Liver (tissue), 9 donors: Measurements from ENCODE around the gene KCNJ15. TPM values are rescaled to one million over a fixed set of nuclear protein-coding genes. Genes with fewer than 3 reads are reported as not detected.

Source experiments
- DNase-seq: peaks from one replicate; pipeline ENCODE4 v3.0.0-alpha.2; 2017; ENCODE audit warnings: low spot score
- H3K27ac ChIP-seq, 2 donors: one replicate each; pipeline ENCODE4 v1.7.0; 2013; ENCODE audit warnings: inconsistent platforms in 2 of 2, low read length in 2 of 2, control low read depth in 1 of 2, low read depth in 1 of 2, mild to moderate bottlenecking in 1 of 2
- H3K27me3 ChIP-seq, 4 donors: one replicate each; pipeline versions ENCODE4 v1.6.1 to v1.7.0; 2013; ENCODE audit warnings: low read length in 3 of 4, inconsistent platforms in 1 of 4, mild to moderate bottlenecking in 1 of 4, moderate library complexity in 1 of 4; ENCODE audit not compliant: control insufficient read depth in 4 of 4, insufficient read depth in 4 of 4
- H3K36me3 ChIP-seq, 4 donors: one replicate each; pipeline versions ENCODE4 v1.6.1 to v1.7.0; 2013; ENCODE audit warnings: low read length in 3 of 4, mild to moderate bottlenecking in 3 of 4, low read depth in 1 of 4, moderate library complexity in 1 of 4; ENCODE audit not compliant: control insufficient read depth in 4 of 4, insufficient read depth in 3 of 4
- H3K4me1 ChIP-seq, 4 donors: one replicate each; pipeline versions ENCODE4 v1.6.1 to v1.7.0; 2013; ENCODE audit warnings: low read length in 3 of 4, mild to moderate bottlenecking in 3 of 4, moderate library complexity in 1 of 4; ENCODE audit not compliant: control insufficient read depth in 4 of 4, insufficient read depth in 4 of 4
- H3K4me3 ChIP-seq, 3 donors: one replicate each; pipeline versions ENCODE4 v1.6.1 to v1.7.0; 2013; ENCODE audit warnings: low read length in 3 of 3, control low read depth in 1 of 3, low read depth in 1 of 3, mild to moderate bottlenecking in 1 of 3
- H3K9ac ChIP-seq, 2 donors: one replicate each; pipeline ENCODE4 v1.7.0; 2013; ENCODE audit warnings: low read length in 2 of 2, mild to moderate bottlenecking in 2 of 2, moderate library complexity in 2 of 2, control low read depth in 1 of 2, low read depth in 1 of 2
- H3K9me3 ChIP-seq, 4 donors: one replicate each; pipeline versions ENCODE4 v1.6.1 to v1.7.0; 2013; ENCODE audit warnings: low read length in 3 of 4; ENCODE audit not compliant: control insufficient read depth in 4 of 4
- ATF3 ChIP-seq: IDR thresholded peaks from 2 replicates; pipeline ENCODE4 v1.6.1; 2016; ENCODE audit warnings: antibody characterized with exemption
- EGR1 ChIP-seq, 2 donors: IDR thresholded peaks; 2 replicates each; pipeline ENCODE4 v1.6.1; 2016 to 2018; ENCODE audit warnings: antibody characterized with exemption in 2 of 2, low read depth in 2 of 2
- FOXA1 ChIP-seq: IDR thresholded peaks from 2 replicates; pipeline ENCODE4 v1.6.1; 2016; ENCODE audit warnings: antibody characterized with exemption
- FOXA2 ChIP-seq: IDR thresholded peaks from 2 replicates; pipeline ENCODE4 v1.6.1; 2016; ENCODE audit warnings: antibody characterized with exemption
- GABPA ChIP-seq, 2 donors: IDR thresholded peaks in 1 of 2; conservative IDR thresholded peaks in 1 of 2; 2 replicates each; pipeline ENCODE4 v1.6.1; 2016; ENCODE audit warnings: antibody characterized with exemption in 2 of 2, mild to moderate bottlenecking in 1 of 2, moderate library complexity in 1 of 2
- HNF4A ChIP-seq, 2 donors: conservative IDR thresholded peaks; 2 replicates each; pipeline ENCODE4 v1.6.1; 2016; ENCODE audit warnings: antibody characterized with exemption in 2 of 2, mild to moderate bottlenecking in 2 of 2
- HNF4G ChIP-seq: IDR thresholded peaks from 2 replicates; pipeline ENCODE4 v1.6.1; 2016; ENCODE audit warnings: antibody characterized with exemption
- JUND ChIP-seq, 2 donors: IDR thresholded peaks; 2 replicates each; pipeline ENCODE4 v1.6.1; 2016; ENCODE audit warnings: antibody characterized with exemption in 2 of 2
- NR2F2 ChIP-seq: IDR thresholded peaks from 2 replicates; pipeline ENCODE4 v1.6.1; 2016; ENCODE audit warnings: antibody characterized with exemption
- RXRA ChIP-seq, 2 donors: IDR thresholded peaks; 2 replicates each; pipeline ENCODE4 v1.6.1; 2017 to 2018; ENCODE audit warnings: antibody characterized with exemption in 2 of 2, mild to moderate bottlenecking in 1 of 2
- SP1 ChIP-seq: IDR thresholded peaks from 2 replicates; pipeline ENCODE4 v1.6.1; 2018; ENCODE audit warnings: antibody characterized with exemption, mild to moderate bottlenecking
- TAF1 ChIP-seq: conservative IDR thresholded peaks from 2 replicates; pipeline ENCODE4 v1.6.1; 2016; ENCODE audit warnings: antibody characterized with exemption, mild to moderate bottlenecking
- YY1 ChIP-seq: IDR thresholded peaks from 2 replicates; pipeline ENCODE4 v1.6.1; 2016; ENCODE audit warnings: antibody characterized with exemption, mild to moderate bottlenecking
- ZBTB33 ChIP-seq: IDR thresholded peaks from 2 replicates; pipeline ENCODE4 v1.6.1; 2016; ENCODE audit warnings: antibody characterized with exemption
- WGBS: extraction: QIAGEN DNeasy Blood & Tissue Kit; methylation state at CpG from one replicate; pipeline ENCODE4 v1.1.7; 2013; 5-methylcytosine and 5-hydroxymethylcytosine counted together
- polyA plus RNA-seq, 2 donors: library from polyadenylated mRNA; stranded (reverse) in 1 of 2; unstranded in 1 of 2; fragments of 200-250 nt in 1 of 2; fragments of >200 nt in 1 of 2; fragmentation: Nextera tagmentation in 1 of 2; extraction: Ambion mirVana in 1 of 2; gene quantifications; one replicate each; pipeline versions ENCODE4 v1.2.1 to v1.2.3, GENCODE V29; 2013 to 2015
- total RNA-seq, 2 donors: library from RNA; depleted of rRNA; stranded (reverse); fragments of >200 nt; gene quantifications; one replicate each; pipeline ENCODE4 v1.2.3, GENCODE V29; 2014
- TF ChIP-seq, protein P1 (sequence below): IDR thresholded peaks from 2 replicates; pipeline ENCODE4 v1.6.1; 2016; ENCODE audit warnings: antibody characterized with exemption, mild to moderate bottlenecking
- TF ChIP-seq, protein P2 (sequence below): fragments of 150-350 bp; IDR thresholded peaks from 2 replicates; pipeline ENCODE4 v1.5.1; 2017; ENCODE audit warnings: improper control_type of control experiment, low read depth, low read length; ENCODE audit not compliant: missing input control
- TF ChIP-seq, protein P3 (sequence below): IDR thresholded peaks from 2 replicates; pipeline ENCODE4 v1.6.1; 2016; ENCODE audit warnings: antibody characterized with exemption
- donor health status: healthy.
- donor health status: healthy.
- donor health status: healthy.
- donor health status: healthy.
- donor health status: healthy.

KCNJ15 gene
- total and polyA plus RNA-seq, 4 donors = 0.61 to 4.8 (median 2.2) TPM

DNA sequence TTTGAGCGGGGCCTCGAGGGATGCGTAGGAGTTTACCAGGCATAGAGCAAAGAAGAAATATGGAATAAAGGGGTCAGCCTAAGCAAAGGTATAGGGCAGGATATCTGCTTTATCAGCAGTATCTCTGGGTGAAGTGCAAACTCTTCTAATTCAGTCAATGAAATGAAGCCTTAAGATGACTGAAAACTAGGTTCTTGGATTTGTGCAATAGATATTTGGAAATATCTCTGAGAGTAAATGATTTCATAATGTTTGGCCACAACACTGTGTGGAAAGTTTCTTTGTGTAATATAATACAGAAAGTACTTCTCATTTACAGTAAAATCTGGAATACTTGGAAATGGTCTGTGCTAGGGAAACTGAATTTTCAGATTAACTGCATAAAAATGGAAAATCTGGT lies 26.1 kb downstream of the KCNJ15 start:
- TF ChIP-seq FOXA2 (no peak), YY1 (no peak), SP1 (no peak), NR2F2 (no peak)
- no peaks in the 10 kb centered on the region for H3K4me1 ChIP-seq
- no peaks in the 10 kb centered on the region for H3K36me3 ChIP-seq
- no peak for DNase-seq
- H3K4me3 ChIP-seq = no peak overlapping the region
- peak overlapping the region in 1 of 2 donors; percentile 60 for H3K27ac ChIP-seq
- no peak overlapping the region for H3K9ac ChIP-seq
- H3K9me3 ChIP-seq = no peaks in the 10 kb centered on the region
- H3K27me3 ChIP-seq = no peaks in the 10 kb centered on the region
- 97% methylated on average over 3 of the region's 3 CpGs for WGBS

DNA sequence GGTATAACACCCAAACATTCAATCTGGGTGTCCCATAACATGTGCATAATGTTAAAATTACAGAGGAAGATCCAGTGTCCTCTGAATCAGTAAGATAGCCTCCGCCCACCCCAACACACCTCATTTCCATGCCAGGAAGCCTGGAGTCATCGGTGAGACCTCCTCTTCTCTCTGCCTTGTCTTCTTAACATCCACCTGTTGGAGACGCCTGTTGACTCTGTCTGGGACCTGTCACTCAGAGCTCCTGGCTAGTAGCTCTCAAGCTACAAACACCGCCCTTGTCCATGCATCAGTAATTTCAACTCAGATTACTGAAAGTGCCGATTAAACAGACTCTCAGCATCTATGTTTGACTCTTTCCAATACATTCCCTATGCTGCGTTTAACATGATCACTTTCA lies 27.4 kb downstream of the KCNJ15 start:
- no peak for DNase-seq
- H3K4me1 ChIP-seq = no peaks in the 10 kb centered on the region
- H3K27ac ChIP-seq = no peak overlapping the region
- no peak overlapping the region for H3K9ac ChIP-seq
- no peaks in the 10 kb centered on the region for H3K27me3 ChIP-seq
- WGBS = 96% methylated on average over 6 of the region's 6 CpGs
- no peaks in the 10 kb centered on the region for H3K36me3 ChIP-seq
- no peak for TF ChIP-seq SP1
- no peak for TF ChIP-seq HNF4A (conservative IDR thresholded peaks at IDR 0.05)
- no peak for TF ChIP-seq EGR1 (IDR thresholded peaks at IDR 0.05; ENCODE audit: low read depth in 2 of 2)
- TF ChIP-seq RXRA (IDR thresholded peaks at IDR 0.05) = no peak
- TF ChIP-seq HNF4G = no peak
- no peak for TF ChIP-seq ZBTB33
- TF ChIP-seq YY1 = no peak
- TF ChIP-seq, protein P1, sequence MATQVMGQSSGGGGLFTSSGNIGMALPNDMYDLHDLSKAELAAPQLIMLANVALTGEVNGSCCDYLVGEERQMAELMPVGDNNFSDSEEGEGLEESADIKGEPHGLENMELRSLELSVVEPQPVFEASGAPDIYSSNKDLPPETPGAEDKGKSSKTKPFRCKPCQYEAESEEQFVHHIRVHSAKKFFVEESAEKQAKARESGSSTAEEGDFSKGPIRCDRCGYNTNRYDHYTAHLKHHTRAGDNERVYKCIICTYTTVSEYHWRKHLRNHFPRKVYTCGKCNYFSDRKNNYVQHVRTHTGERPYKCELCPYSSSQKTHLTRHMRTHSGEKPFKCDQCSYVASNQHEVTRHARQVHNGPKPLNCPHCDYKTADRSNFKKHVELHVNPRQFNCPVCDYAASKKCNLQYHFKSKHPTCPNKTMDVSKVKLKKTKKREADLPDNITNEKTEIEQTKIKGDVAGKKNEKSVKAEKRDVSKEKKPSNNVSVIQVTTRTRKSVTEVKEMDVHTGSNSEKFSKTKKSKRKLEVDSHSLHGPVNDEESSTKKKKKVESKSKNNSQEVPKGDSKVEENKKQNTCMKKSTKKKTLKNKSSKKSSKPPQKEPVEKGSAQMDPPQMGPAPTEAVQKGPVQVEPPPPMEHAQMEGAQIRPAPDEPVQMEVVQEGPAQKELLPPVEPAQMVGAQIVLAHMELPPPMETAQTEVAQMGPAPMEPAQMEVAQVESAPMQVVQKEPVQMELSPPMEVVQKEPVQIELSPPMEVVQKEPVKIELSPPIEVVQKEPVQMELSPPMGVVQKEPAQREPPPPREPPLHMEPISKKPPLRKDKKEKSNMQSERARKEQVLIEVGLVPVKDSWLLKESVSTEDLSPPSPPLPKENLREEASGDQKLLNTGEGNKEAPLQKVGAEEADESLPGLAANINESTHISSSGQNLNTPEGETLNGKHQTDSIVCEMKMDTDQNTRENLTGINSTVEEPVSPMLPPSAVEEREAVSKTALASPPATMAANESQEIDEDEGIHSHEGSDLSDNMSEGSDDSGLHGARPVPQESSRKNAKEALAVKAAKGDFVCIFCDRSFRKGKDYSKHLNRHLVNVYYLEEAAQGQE = no peak
- TF ChIP-seq NR2F2 = no peak
- TF ChIP-seq ATF3 = no peak
- TF ChIP-seq, protein P2, sequence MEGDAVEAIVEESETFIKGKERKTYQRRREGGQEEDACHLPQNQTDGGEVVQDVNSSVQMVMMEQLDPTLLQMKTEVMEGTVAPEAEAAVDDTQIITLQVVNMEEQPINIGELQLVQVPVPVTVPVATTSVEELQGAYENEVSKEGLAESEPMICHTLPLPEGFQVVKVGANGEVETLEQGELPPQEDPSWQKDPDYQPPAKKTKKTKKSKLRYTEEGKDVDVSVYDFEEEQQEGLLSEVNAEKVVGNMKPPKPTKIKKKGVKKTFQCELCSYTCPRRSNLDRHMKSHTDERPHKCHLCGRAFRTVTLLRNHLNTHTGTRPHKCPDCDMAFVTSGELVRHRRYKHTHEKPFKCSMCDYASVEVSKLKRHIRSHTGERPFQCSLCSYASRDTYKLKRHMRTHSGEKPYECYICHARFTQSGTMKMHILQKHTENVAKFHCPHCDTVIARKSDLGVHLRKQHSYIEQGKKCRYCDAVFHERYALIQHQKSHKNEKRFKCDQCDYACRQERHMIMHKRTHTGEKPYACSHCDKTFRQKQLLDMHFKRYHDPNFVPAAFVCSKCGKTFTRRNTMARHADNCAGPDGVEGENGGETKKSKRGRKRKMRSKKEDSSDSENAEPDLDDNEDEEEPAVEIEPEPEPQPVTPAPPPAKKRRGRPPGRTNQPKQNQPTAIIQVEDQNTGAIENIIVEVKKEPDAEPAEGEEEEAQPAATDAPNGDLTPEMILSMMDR = no peak
- TF ChIP-seq, protein P3, sequence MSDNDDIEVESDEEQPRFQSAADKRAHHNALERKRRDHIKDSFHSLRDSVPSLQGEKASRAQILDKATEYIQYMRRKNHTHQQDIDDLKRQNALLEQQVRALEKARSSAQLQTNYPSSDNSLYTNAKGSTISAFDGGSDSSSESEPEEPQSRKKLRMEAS = no peak
- no peak for TF ChIP-seq GABPA (IDR thresholded peaks at IDR 0.05 in 1 of 2, conservative IDR thresholded peaks at IDR 0.05 in 1 of 2)
- TF ChIP-seq TAF1 = no peak
- no peak for TF ChIP-seq JUND (IDR thresholded peaks at IDR 0.05)
- TF ChIP-seq FOXA2 = no peak
- no peak for TF ChIP-seq FOXA1
- H3K4me3 ChIP-seq = no peak overlapping the region
- H3K9me3 ChIP-seq = no peaks in the 10 kb centered on the region
